ENCODE results near the gene LGALS4.

LGALS4 gene

GRCh38 chr19:38846097-38846496 is 33.4 kb upstream of the LGALS4 start:
- no peak for DNase-seq (ENCODE audit: low read depth)
- TF ChIP-seq CTCF (IDR thresholded peaks at IDR 0.05; ENCODE audit: control insufficient read depth, extremely low read depth, insufficient read depth) = no peak
- no peak overlapping the region for H3K4me3 ChIP-seq (ENCODE audit: low read depth, low read length)

- no peak for DNase-seq (ENCODE audit: low read depth)
- H3K4me3 ChIP-seq (ENCODE audit: low read depth, low read length) = no peak overlapping the region
- no peak for TF ChIP-seq CTCF (IDR thresholded peaks at IDR 0.05; ENCODE audit: control insufficient read depth, extremely low read depth, insufficient read depth)
These were observed 32.8 kb upstream of the LGALS4 start for GRCh38 chr19:38845374-38846024.

- TF ChIP-seq CTCF (IDR thresholded peaks at IDR 0.05; ENCODE audit: control insufficient read depth, extremely low read depth, insufficient read depth) = no peak
- no peak overlapping the region for H3K4me3 ChIP-seq (ENCODE audit: low read depth, low read length)
- no peak for DNase-seq (ENCODE audit: low read depth)
These were observed 31.4 kb upstream of the LGALS4 start for GRCh38 chr19:38844093-38844686.

GRCh38 chr19:38843175-38843758 is 30.5 kb upstream of the LGALS4 start:
- no peak overlapping the region for H3K4me3 ChIP-seq (ENCODE audit: low read depth, low read length)
- no peak for DNase-seq (ENCODE audit: low read depth)
- no peak for TF ChIP-seq CTCF (IDR thresholded peaks at IDR 0.05; ENCODE audit: control insufficient read depth, extremely low read depth, insufficient read depth)

GRCh38 chr19:38842439-38843174 is 29.9 kb upstream of the LGALS4 start:
- no peak for TF ChIP-seq CTCF (IDR thresholded peaks at IDR 0.05; ENCODE audit: control insufficient read depth, extremely low read depth, insufficient read depth)
- H3K4me3 ChIP-seq (ENCODE audit: low read depth, low read length) = no peak overlapping the region
- DNase-seq (ENCODE audit: low read depth) = no peak

- H3K4me3 ChIP-seq (ENCODE audit: low read depth, low read length) = no peak overlapping the region
- no peak for DNase-seq (ENCODE audit: low read depth)
- no peak for TF ChIP-seq CTCF (IDR thresholded peaks at IDR 0.05; ENCODE audit: control insufficient read depth, extremely low read depth, insufficient read depth)
These were observed 29.2 kb upstream of the LGALS4 start for GRCh38 chr19:38841787-38842438.

All from LNCaP clone FGC (cell line).